GM12873 (cell line): ENCODE data around the gene EEF2KMT.

Experiments used
- TF ChIP-seq, protein P1 (sequence below): IDR thresholded peaks from 2 replicates; pipeline ENCODE4 v1.5.1; 2012; ENCODE audit warnings: low read depth, mild to moderate bottlenecking, moderate library complexity, low read length, control low read depth; ENCODE audit not compliant: insufficient read depth; ENCODE audit errors: missing control alignments

The EEF2KMT gene

GRCh38 chr16:5073279-5073629, 24.3 kb downstream of the EEF2KMT start:
- TF ChIP-seq, protein P1, sequence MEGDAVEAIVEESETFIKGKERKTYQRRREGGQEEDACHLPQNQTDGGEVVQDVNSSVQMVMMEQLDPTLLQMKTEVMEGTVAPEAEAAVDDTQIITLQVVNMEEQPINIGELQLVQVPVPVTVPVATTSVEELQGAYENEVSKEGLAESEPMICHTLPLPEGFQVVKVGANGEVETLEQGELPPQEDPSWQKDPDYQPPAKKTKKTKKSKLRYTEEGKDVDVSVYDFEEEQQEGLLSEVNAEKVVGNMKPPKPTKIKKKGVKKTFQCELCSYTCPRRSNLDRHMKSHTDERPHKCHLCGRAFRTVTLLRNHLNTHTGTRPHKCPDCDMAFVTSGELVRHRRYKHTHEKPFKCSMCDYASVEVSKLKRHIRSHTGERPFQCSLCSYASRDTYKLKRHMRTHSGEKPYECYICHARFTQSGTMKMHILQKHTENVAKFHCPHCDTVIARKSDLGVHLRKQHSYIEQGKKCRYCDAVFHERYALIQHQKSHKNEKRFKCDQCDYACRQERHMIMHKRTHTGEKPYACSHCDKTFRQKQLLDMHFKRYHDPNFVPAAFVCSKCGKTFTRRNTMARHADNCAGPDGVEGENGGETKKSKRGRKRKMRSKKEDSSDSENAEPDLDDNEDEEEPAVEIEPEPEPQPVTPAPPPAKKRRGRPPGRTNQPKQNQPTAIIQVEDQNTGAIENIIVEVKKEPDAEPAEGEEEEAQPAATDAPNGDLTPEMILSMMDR: no peak

DNA sequence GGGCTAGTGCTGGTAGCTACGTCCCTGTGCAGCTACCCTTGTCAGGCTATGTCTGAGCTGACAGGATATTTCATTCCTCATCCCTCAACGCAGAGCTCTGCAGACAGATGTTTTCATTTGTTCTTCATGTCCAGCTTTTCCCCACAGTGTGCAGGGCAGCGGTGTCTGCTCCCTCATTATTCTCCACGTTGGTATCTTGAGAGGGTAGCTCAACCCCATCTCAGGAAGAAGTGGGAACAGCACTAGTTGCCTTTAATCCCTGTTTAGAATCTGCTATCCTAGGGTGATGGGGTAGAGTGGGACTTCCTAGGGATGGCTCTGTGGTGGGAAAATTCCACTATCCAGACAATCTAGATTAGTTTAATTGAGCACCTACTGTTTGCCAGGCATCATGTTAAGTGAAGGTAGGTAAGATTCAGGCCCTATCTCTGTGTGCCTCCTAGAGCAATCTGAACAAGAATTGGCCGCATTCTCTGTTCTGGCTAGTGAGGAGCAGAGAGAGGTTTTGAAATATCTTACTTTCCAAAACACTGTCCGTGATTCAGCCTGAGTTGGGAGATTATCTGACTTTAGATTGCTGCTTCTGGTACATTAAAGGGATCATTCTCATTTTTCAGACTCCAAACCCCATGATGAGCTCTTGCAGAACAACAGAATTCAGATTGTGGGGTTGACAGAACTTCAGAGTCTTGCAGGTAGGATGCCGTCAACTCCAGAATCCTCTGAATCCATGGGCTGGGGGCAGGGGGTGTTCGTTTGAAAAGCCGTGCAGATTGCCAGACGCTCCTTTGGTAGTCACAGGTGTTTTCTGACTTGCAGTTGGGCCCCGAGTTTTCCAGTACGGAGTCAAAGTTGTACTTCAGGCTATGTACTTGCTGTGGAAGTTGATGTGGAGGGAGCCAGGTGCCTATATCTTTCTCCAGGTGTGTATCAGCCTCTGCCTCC, 25.0 kb downstream of the EEF2KMT start:
- TF ChIP-seq, protein P1: no peak

- TF ChIP-seq, protein P1: no peak
Observed at GRCh38 chr16:5071681-5072333, 25.8 kb downstream of the EEF2KMT start, which contains the start of gene ALG1. Gene ALG1 (plus strand): TSS chr16:5071843. CDS start chr16:5071850, 7 bp downstream.

GRCh38 chr16:5071341-5071680, 26.3 kb downstream of the EEF2KMT start:
- TF ChIP-seq, protein P1: no peak

GRCh38 chr16:5070431-5071186, 27.0 kb downstream of the EEF2KMT start:
- TF ChIP-seq, protein P1: no peak

- TF ChIP-seq, protein P1: no peak
Observed at GRCh38 chr16:5069854-5070253, 27.7 kb downstream of the EEF2KMT start.

DNA sequence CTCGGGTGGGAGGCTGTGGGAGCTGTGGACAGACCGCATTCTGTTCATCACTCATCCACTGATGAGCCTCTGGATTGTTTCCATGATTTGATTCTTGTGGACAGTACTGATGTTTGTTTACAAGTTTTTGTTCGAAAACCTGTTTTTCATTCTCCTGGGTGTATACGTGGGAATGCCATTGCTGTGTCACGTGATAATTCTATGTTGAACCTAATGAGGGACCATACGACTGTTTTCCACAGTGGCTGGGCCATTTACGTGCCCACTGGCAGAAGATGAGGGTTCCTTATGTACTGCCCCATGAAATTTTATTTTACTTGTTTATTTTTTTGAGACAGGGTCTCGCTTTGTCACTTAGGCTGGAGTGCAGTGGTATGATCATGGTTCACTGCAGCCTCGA, 28.5 kb downstream of the EEF2KMT start:
- TF ChIP-seq, protein P1: no peak
